WTC11 (cell line): ENCODE data around the gene NOXA1.

Experiments used
- CREB1 ChIP-seq: sonication (generic); formaldehyde crosslinking; IDR thresholded peaks from 2 replicates; pipeline ENCODE4 v1.8.0; 2023; ENCODE audit warnings: mild to moderate bottlenecking, missing genetic modification reagents
- ETV6 ChIP-seq: sonication (generic); formaldehyde crosslinking; IDR thresholded peaks from 2 replicates; pipeline ENCODE4 v1.8.1; 2022; ENCODE audit warnings: mild to moderate bottlenecking, missing genetic modification reagents
- NFYB ChIP-seq: sonication (generic); formaldehyde crosslinking; conservative IDR thresholded peaks from 2 replicates; pipeline ENCODE4 v1.8.0; 2022; ENCODE audit warnings: low read depth, missing genetic modification reagents
- PRDM15 ChIP-seq: sonication (generic); formaldehyde crosslinking; IDR thresholded peaks from 2 replicates; pipeline ENCODE4 v1.8.0; 2022; ENCODE audit warnings: missing genetic modification reagents
- STAT6 ChIP-seq: sonication (generic); formaldehyde crosslinking; conservative IDR thresholded peaks from 2 replicates; pipeline ENCODE4 v1.8.1; 2023; ENCODE audit warnings: mild to moderate bottlenecking, low read depth, missing genetic modification reagents, moderate library complexity

- no peak for TF ChIP-seq ETV6 (CRISPR knock-in tag)
- no peak for TF ChIP-seq STAT6 (CRISPR knock-in tag)
- no peak for TF ChIP-seq PRDM15 (CRISPR knock-in tag)
- TF ChIP-seq CREB1: no peak
- no peak for TF ChIP-seq NFYB (CRISPR knock-in tag)
Measured at GRCh38 chr9:137478613-137478961, 55.4 kb downstream of the NOXA1 start.
